ENCODE measurements around the gene LUM. TPM values are rescaled to one million over a fixed set of nuclear protein-coding genes. Genes with fewer than 3 reads are reported as not detected.
A peak's percentile ranks its signal among the peaks of the same experiment; 100 is the strongest.

Gene LUM
- total and polyA plus RNA-seq, 10 donors, result 2.6 to 52.5 (median 7.6) TPM

- DNase-seq, result no peak
- intact Hi-C loops (cut with DNase I; ENCODE audit: low total_unique reads), result no loop called here
- H3K27ac ChIP-seq, result no peak overlapping the region
Measured at GRCh38 chr12:91109581-91110310, 1.5 kb downstream of the LUM start.

GRCh38 chr12:91109148-91109564 is 2.1 kb downstream of the LUM start:
- Histone ChIP-seq H3K36me3 (no peaks in the 10 kb centered on the region), H3K4me3 (no peak overlapping the region), H3K4me1 (no peaks in the 10 kb centered on the region), H3K9me3 (no peaks in the 10 kb centered on the region), H3K27me3 (replicated peaks in 1 of 7) (no peaks in the 10 kb centered on the region), H3K27ac (no peak overlapping the region)
- intact Hi-C loops (cut with DNase I; ENCODE audit: low total_unique reads), result no loop called here
- WGBS, 5 donors, result 25 to 31% (median 28%) methylated on average over 7 of the region's 7 CpGs
- DNase-seq, result no peak
- TF ChIP-seq CTCF (IDR thresholded peaks at IDR 0.05 in 8 of 11, conservative IDR thresholded peaks at IDR 0.05 in 3 of 11) (peak in 8 of 11 experiments; percentile 17 to 57 (median 49)), POLR2A (IDR thresholded peaks at IDR 0.05) (no peak)

More at GRCh38 chr12:91109581-91110310, 1.5 kb downstream of the LUM start:
- H3K9me3 ChIP-seq, result no peaks in the 10 kb centered on the region
- WGBS, 5 donors, result 81 to 92% (median 83%) methylated on average over 2 of the region's 2 CpGs
- H3K36me3 ChIP-seq, result no peaks in the 10 kb centered on the region
- TF ChIP-seq POLR2AphosphoS5 (IDR thresholded peaks at IDR 0.05) (no peak), POLR2A (IDR thresholded peaks at IDR 0.05) (no peak), CTCF (IDR thresholded peaks at IDR 0.05 in 8 of 11, conservative IDR thresholded peaks at IDR 0.05 in 3 of 11) (no peak)
- no peaks in the 10 kb centered on the region for H3K27me3 ChIP-seq (replicated peaks in 1 of 7)
- no peaks in the 10 kb centered on the region for H3K4me1 ChIP-seq
- H3K4me3 ChIP-seq, result no peak overlapping the region

- no peaks in the 10 kb centered on the region for H3K27me3 ChIP-seq (replicated peaks in 1 of 7)
- no peaks in the 10 kb centered on the region for H3K4me1 ChIP-seq
- intact Hi-C loops (cut with DNase I; ENCODE audit: low total_unique reads), result no loop called here
- no peak overlapping the region for H3K27ac ChIP-seq
- no peak overlapping the region for H3K4me3 ChIP-seq
- H3K9me3 ChIP-seq, result no peaks in the 10 kb centered on the region
- no peaks in the 10 kb centered on the region for H3K36me3 ChIP-seq
- no peak for TF ChIP-seq POLR2A (IDR thresholded peaks at IDR 0.05)
- no peak for TF ChIP-seq CTCF (IDR thresholded peaks at IDR 0.05 in 8 of 11, conservative IDR thresholded peaks at IDR 0.05 in 3 of 11)
- no peak for TF ChIP-seq POLR2AphosphoS5 (IDR thresholded peaks at IDR 0.05)
- 84 to 91% (median 89%) methylated on average over 5 of the region's 5 CpGs for WGBS, 5 donors
- DNase-seq, result no peak
Measured at GRCh38 chr12:91108196-91108755, 3.0 kb downstream of the LUM start.

- no peak for DNase-seq
- no peak for TF ChIP-seq POLR2AphosphoS5 (IDR thresholded peaks at IDR 0.05)
- TF ChIP-seq POLR2A (IDR thresholded peaks at IDR 0.05), result no peak
- no peak for TF ChIP-seq CTCF (IDR thresholded peaks at IDR 0.05 in 8 of 11, conservative IDR thresholded peaks at IDR 0.05 in 3 of 11)
- Histone ChIP-seq H3K27me3 (replicated peaks in 1 of 7) (no peaks in the 10 kb centered on the region), H3K36me3 (no peaks in the 10 kb centered on the region), H3K9me3 (no peaks in the 10 kb centered on the region), H3K27ac (no peak overlapping the region), H3K4me1 (no peaks in the 10 kb centered on the region), H3K4me3 (no peak overlapping the region)
- intact Hi-C loops (cut with DNase I; ENCODE audit: low total_unique reads), result no loop called here
Measured at GRCh38 chr12:91106283-91106682, 5.0 kb downstream of the LUM start.
